ENCODE data around the gene PDK4. TPM values are rescaled to one million over a fixed set of nuclear protein-coding genes. Genes with fewer than 3 reads are reported as not detected.

PDK4 gene
- total RNA-seq, 1 donor from 2014 or later = not detected

DNA sequence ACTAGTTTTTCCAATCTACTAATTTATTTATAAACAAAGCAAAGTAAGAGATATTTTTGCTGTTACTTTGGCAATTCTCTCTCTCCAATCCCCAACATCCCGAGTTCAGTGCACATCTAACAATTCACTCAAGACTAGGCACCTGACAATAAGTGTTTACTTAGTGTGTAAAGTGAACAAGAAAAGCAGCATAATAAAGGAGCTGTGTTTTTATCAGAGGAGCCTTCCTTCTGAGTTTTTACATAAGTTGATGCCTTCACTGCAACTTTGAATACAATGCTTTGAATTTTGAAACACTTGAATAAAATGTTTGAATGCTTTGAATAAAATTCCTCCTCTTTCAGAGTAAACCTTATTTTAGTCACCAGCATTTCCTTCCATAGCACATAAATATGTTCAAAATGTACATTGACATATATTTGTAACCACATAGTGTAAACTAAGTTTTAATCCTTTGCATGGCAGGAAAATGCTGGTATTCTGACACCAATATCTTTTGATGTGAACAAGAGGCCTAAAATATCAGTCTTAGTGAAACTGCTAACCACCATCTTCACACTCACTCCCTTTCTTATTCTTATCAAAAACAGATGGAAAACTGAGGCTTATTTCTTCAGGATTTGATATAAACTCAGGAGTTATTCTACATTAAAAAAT lies 11.4 kb downstream of the PDK4 start:
- H3K9me3 Mint-ChIP-seq (ENCODE audit: unreplicated experiment) = no peaks in the 10 kb centered on the region
- no peaks in the 10 kb centered on the region for H3K36me3 Mint-ChIP-seq (ENCODE audit: unreplicated experiment)

GRCh38 chr7:95583834-95584621 lies 12.3 kb downstream of the PDK4 start:
- Mint-ChIP-seq H3K27me3 (ENCODE audit: unreplicated experiment) (peaks cover 2% of the 10 kb centered on the region), H3K4me3 (ENCODE audit: unreplicated experiment) (no peak overlapping the region), H3K9me3 (ENCODE audit: unreplicated experiment) (no peaks in the 10 kb centered on the region), H3K27ac (ENCODE audit: unreplicated experiment) (no peak overlapping the region), H3K36me3 (ENCODE audit: unreplicated experiment) (no peaks in the 10 kb centered on the region), H3K4me1 (ENCODE audit: low read depth, unreplicated experiment) (peaks cover 11% of the 10 kb centered on the region)
- TF ChIP-seq, protein P1, sequence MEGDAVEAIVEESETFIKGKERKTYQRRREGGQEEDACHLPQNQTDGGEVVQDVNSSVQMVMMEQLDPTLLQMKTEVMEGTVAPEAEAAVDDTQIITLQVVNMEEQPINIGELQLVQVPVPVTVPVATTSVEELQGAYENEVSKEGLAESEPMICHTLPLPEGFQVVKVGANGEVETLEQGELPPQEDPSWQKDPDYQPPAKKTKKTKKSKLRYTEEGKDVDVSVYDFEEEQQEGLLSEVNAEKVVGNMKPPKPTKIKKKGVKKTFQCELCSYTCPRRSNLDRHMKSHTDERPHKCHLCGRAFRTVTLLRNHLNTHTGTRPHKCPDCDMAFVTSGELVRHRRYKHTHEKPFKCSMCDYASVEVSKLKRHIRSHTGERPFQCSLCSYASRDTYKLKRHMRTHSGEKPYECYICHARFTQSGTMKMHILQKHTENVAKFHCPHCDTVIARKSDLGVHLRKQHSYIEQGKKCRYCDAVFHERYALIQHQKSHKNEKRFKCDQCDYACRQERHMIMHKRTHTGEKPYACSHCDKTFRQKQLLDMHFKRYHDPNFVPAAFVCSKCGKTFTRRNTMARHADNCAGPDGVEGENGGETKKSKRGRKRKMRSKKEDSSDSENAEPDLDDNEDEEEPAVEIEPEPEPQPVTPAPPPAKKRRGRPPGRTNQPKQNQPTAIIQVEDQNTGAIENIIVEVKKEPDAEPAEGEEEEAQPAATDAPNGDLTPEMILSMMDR (IDR thresholded peaks at IDR 0.05; ENCODE audit: partially characterized antibody, unreplicated experiment) = no peak
- DNase-seq = no peak

More for the DNA sequence above, 11.4 kb downstream of the PDK4 start:
- TF ChIP-seq, protein P1 (IDR thresholded peaks at IDR 0.05; ENCODE audit: partially characterized antibody, unreplicated experiment) = no peak
- peaks cover 2% of the 10 kb centered on the region for H3K27me3 Mint-ChIP-seq (ENCODE audit: unreplicated experiment)
- H3K4me3 Mint-ChIP-seq (ENCODE audit: unreplicated experiment) = no peak overlapping the region
- DNase-seq = no peak
- H3K4me1 Mint-ChIP-seq (ENCODE audit: low read depth, unreplicated experiment) = peaks cover 11% of the 10 kb centered on the region
- no peak overlapping the region for H3K27ac Mint-ChIP-seq (ENCODE audit: unreplicated experiment)

GRCh38 chr7:95582578-95583293 lies 13.6 kb downstream of the PDK4 start:
- Mint-ChIP-seq H3K9me3 (ENCODE audit: unreplicated experiment) (no peaks in the 10 kb centered on the region), H3K27ac (ENCODE audit: unreplicated experiment) (no peak overlapping the region), H3K36me3 (ENCODE audit: unreplicated experiment) (no peaks in the 10 kb centered on the region), H3K27me3 (ENCODE audit: unreplicated experiment) (peaks cover 2% of the 10 kb centered on the region), H3K4me3 (ENCODE audit: unreplicated experiment) (no peak overlapping the region), H3K4me1 (ENCODE audit: low read depth, unreplicated experiment) (peaks cover 8% of the 10 kb centered on the region)
- TF ChIP-seq, protein P1 (IDR thresholded peaks at IDR 0.05; ENCODE audit: partially characterized antibody, unreplicated experiment) = no peak
- no peak for DNase-seq

GRCh38 chr7:95581467-95581866 lies 14.8 kb downstream of the PDK4 start:
- peaks cover 2% of the 10 kb centered on the region for H3K27me3 Mint-ChIP-seq (ENCODE audit: unreplicated experiment)
- no peaks in the 10 kb centered on the region for H3K4me1 Mint-ChIP-seq (ENCODE audit: low read depth, unreplicated experiment)
- no peak for DNase-seq
- TF ChIP-seq, protein P1 (IDR thresholded peaks at IDR 0.05; ENCODE audit: partially characterized antibody, unreplicated experiment) = no peak
- no peak overlapping the region for H3K4me3 Mint-ChIP-seq (ENCODE audit: unreplicated experiment)
- no peak overlapping the region for H3K27ac Mint-ChIP-seq (ENCODE audit: unreplicated experiment)
- no peaks in the 10 kb centered on the region for H3K9me3 Mint-ChIP-seq (ENCODE audit: unreplicated experiment)
- H3K36me3 Mint-ChIP-seq (ENCODE audit: unreplicated experiment) = no peaks in the 10 kb centered on the region

All from glutamatergic neuron (in vitro differentiated cells).